ENCODE data around the gene TNKS1BP1. TPM values are rescaled to one million over a fixed set of nuclear protein-coding genes. Genes with fewer than 3 reads are reported as not detected.

The TNKS1BP1 gene
- 64.3 and 75.8 TPM in 2 replicates for total RNA-seq

GRCh38 chr11:57324886-57325734, at the start of gene TNKS1BP1:
Gene TNKS1BP1 (minus strand): TSS chr11:57324952. CDS start chr11:57321885, 3,067 bp downstream.

GRCh38 chr11:57338142-57338541, 13.4 kb upstream of the TNKS1BP1 start, which contains the start of gene P2RX3:
Gene P2RX3 (plus strand): TSS chr11:57338352. CDS start chr11:57338551, 199 bp downstream.

GRCh38 chr11:57335343-57336110, 10.8 kb upstream of the TNKS1BP1 start, which contains the start of gene SSRP1:
Gene SSRP1 (minus strand): TSS chr11:57335892. CDS start chr11:57335121, 771 bp downstream.

Other genes starting within 250 kb of the TNKS1BP1 start
- gene LRRC55, start 143.0 kb downstream of the TNKS1BP1 start, total RNA-seq: not detected in 2 replicates
- 0.48 TPM in 1 of 2 replicates, not detected in the other for gene APLNR, start 87.7 kb downstream of the TNKS1BP1 start, total RNA-seq
- gene SSRP1, start 10.9 kb upstream of the TNKS1BP1 start, total RNA-seq: 83.9 and 99.4 TPM in 2 replicates
- gene P2RX3, start 13.4 kb upstream of the TNKS1BP1 start, total RNA-seq: not detected in 2 replicates
- not detected in 2 replicates for gene PRG3, start 56.2 kb upstream of the TNKS1BP1 start, total RNA-seq
- gene PRG2, start 65.7 kb upstream of the TNKS1BP1 start, total RNA-seq: not detected in 2 replicates
- 107 and 123 TPM in 2 replicates for gene SLC43A3, start 102.2 kb upstream of the TNKS1BP1 start, total RNA-seq
- under 0.01 and 0.19 TPM in 2 replicates for gene RTN4RL2, start 135.6 kb upstream of the TNKS1BP1 start, total RNA-seq
- 10.7 and 13.1 TPM in 2 replicates for gene SLC43A1, start 190.8 kb upstream of the TNKS1BP1 start, total RNA-seq
- gene TIMM10, start 205.8 kb upstream of the TNKS1BP1 start, total RNA-seq: 31.0 and 40.9 TPM in 2 replicates
- gene SMTNL1, start 212.6 kb upstream of the TNKS1BP1 start, total RNA-seq: not detected in 2 replicates
- 19.6 and 29.1 TPM in 2 replicates for gene UBE2L6, start 242.7 kb upstream of the TNKS1BP1 start, total RNA-seq

Data from vein endothelial cell (primary cell).